Smooth muscle cell (in vitro differentiated cells): ENCODE results near the gene MEN1. TPM values are rescaled to one million over a fixed set of nuclear protein-coding genes. Genes with fewer than 3 reads are reported as not detected.

Source experiments
- DNase-seq: peaks from one replicate; lab custom pipeline; 2025; ENCODE audit not compliant: unreplicated experiment; lab: John Stamatoyannopoulos, UW
- H2AFZ ChIP-seq: fragments of 200-600 bp; sonication (generic); 2 replicates; pipeline ENCODE4 v1.6.0; 2016; ENCODE audit warnings: antibody characterized with exemption, low read depth, mild to moderate bottlenecking
- H3F3A ChIP-seq: fragments of 200-600 bp; sonication (generic); 2 replicates; pipeline ENCODE4 v1.6.0; 2017; ENCODE audit warnings: antibody characterized with exemption, low read depth
- H3K27ac ChIP-seq: fragments of 200-600 bp; sonication (generic); 2 replicates; pipeline ENCODE4 v1.5.1; 2016; ENCODE audit warnings: low read depth, mild to moderate bottlenecking
- H3K27me3 ChIP-seq: fragments of 200-600 bp; sonication (generic); 2 replicates; pipeline ENCODE4 v1.6.1; 2016; ENCODE audit warnings: low read depth, mild to moderate bottlenecking
- H3K36me3 ChIP-seq: fragments of 200-600 bp; sonication (generic); 2 replicates; pipeline ENCODE4 v1.5.1; 2016; ENCODE audit warnings: low read depth
- H3K4me1 ChIP-seq: fragments of 200-600 bp; sonication (generic); 2 replicates; pipeline ENCODE4 v1.5.1; 2016; ENCODE audit warnings: low read depth
- H3K4me2 ChIP-seq: fragments of 200-600 bp; sonication (generic); 2 replicates; pipeline ENCODE4 v1.6.0; 2016; ENCODE audit warnings: mild to moderate bottlenecking
- H3K4me3 ChIP-seq: fragments of 200-600 bp; sonication (generic); 2 replicates; pipeline ENCODE4 v1.5.1; 2016; ENCODE audit warnings: mild to moderate bottlenecking
- H3K79me2 ChIP-seq: fragments of 200-600 bp; sonication (generic); 2 replicates; pipeline ENCODE4 v1.6.0; 2016; ENCODE audit warnings: low read depth, mild to moderate bottlenecking
- H3K9ac ChIP-seq: fragments of 200-600 bp; sonication (generic); 2 replicates; pipeline ENCODE4 v1.6.0; 2016; ENCODE audit warnings: low read depth
- H3K9me3 ChIP-seq: fragments of 200-600 bp; sonication (generic); replicated peaks from 2 replicates; pipeline ENCODE4 v1.5.1; 2016; ENCODE audit warnings: low read depth
- H4K20me1 ChIP-seq: fragments of 200-600 bp; sonication (generic); 2 replicates; pipeline ENCODE4 v1.6.0; 2016; ENCODE audit warnings: low read depth
- WGBS: methylation state at CpG from one replicate; pipeline ENCODE4 v1.1.7; 2016; ENCODE audit warnings: low lambda C conversion rate; 5-methylcytosine and 5-hydroxymethylcytosine counted together
- polyA plus RNA-seq: library from polyadenylated mRNA; unstranded; fragments of >200 nt; fragmentation: Nextera tagmentation; extraction: Ambion mirVana; gene quantifications from 2 replicates; pipeline ENCODE4 v1.2.1, GENCODE V29; 2016
- total RNA-seq: library from RNA; depleted of rRNA; stranded (reverse); fragments of >200 nt; gene quantifications from 2 replicates; pipeline ENCODE4 v1.2.3, GENCODE V29; 2014
- TF ChIP-seq, protein P1 (sequence below): fragments of 200-600 bp; sonication (generic); IDR thresholded peaks from 2 replicates; pipeline ENCODE4 v1.5.1; 2017; ENCODE audit warnings: borderline replicate concordance, mild to moderate bottlenecking, antibody characterized with exemption; ENCODE audit not compliant: insufficient read depth, poor library complexity, severe bottlenecking

Gene MEN1
- total and polyA plus RNA-seq, 2 experiments from 2014 or later: 11.6 to 37.3 TPM

DNA sequence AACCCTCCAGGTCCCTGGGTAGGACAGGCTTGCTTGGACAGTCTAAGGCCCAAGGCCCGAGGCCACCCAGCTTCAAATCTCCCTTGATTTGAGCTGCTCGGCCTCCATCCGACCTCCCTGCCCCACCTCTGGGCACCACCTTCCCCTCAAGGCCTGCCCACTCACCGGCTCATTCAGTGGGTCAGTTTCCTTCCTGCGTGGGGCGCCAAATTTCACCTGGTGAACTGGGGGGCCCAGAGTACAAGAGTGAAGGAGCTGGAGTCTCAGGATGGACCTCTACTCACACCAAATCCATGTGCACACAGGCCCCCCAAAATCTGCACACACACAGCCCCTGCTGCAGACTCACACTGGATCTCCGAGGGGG is 11.1 kb downstream of the MEN1 start:
- TF ChIP-seq, protein P1, sequence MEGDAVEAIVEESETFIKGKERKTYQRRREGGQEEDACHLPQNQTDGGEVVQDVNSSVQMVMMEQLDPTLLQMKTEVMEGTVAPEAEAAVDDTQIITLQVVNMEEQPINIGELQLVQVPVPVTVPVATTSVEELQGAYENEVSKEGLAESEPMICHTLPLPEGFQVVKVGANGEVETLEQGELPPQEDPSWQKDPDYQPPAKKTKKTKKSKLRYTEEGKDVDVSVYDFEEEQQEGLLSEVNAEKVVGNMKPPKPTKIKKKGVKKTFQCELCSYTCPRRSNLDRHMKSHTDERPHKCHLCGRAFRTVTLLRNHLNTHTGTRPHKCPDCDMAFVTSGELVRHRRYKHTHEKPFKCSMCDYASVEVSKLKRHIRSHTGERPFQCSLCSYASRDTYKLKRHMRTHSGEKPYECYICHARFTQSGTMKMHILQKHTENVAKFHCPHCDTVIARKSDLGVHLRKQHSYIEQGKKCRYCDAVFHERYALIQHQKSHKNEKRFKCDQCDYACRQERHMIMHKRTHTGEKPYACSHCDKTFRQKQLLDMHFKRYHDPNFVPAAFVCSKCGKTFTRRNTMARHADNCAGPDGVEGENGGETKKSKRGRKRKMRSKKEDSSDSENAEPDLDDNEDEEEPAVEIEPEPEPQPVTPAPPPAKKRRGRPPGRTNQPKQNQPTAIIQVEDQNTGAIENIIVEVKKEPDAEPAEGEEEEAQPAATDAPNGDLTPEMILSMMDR: no peak
- H3K4me3 ChIP-seq: no peak overlapping the region
- peaks cover 5% of the 10 kb centered on the region for H3F3A ChIP-seq
- no peak overlapping the region for H3K9ac ChIP-seq
- no peaks in the 10 kb centered on the region for H3K79me2 ChIP-seq
- no peak overlapping the region for H2AFZ ChIP-seq
- no peaks in the 10 kb centered on the region for H3K27me3 ChIP-seq
- H3K4me2 ChIP-seq: no peak overlapping the region
- no peaks in the 10 kb centered on the region for H3K36me3 ChIP-seq
- no peak for DNase-seq
- peaks cover 12% of the 10 kb centered on the region for H3K4me1 ChIP-seq
- no peak overlapping the region for H3K27ac ChIP-seq
- WGBS: 95% methylated on average over 7 of the region's 7 CpGs
- no peaks in the 10 kb centered on the region for H4K20me1 ChIP-seq
- H3K9me3 ChIP-seq: no peaks in the 10 kb centered on the region

DNA sequence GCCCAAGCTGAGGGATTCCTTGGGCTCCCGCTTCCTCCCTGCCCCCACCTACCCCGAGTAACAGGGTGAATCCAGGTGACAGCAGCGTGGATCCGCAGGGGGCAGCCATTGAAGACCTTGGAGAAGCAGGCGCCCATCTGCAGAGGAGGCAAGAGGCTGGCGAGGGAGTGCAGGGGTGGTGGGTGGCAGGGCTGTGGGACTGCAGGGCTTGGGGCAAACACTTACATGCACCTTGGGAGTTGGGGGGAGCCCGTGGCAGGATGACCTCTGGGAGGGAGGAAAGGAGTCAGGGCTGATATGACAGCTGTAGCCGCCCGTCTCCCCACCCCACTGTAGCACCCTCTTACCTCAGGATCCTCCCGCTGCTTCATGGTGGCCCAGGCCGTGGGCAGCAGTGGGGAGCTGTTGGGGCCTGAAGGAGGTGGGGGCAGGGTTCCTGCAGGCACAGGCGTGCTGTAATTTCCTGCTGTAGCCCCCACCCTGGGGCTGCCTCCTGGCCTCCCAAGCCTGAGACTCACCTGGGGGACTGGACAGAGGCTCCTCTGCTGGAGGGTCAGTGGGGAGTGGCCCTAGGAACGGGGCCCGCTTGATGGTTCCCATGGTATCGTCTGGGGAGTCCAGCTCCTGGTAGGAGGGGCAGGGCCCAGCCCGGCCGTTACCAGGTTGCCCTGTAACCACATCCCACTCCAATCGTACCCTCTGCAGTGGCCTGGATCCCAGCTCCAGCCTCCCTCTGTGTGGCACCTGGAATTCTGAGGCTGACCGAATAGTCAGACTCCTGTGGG is 13.4 kb downstream of the MEN1 start:
- DNase-seq: no peak
- Histone ChIP-seq H3K9me3 (no peaks in the 10 kb centered on the region), H3K36me3 (no peaks in the 10 kb centered on the region), H3K27me3 (no peaks in the 10 kb centered on the region), H3K4me2 (no peak overlapping the region), H3K79me2 (no peaks in the 10 kb centered on the region), H3K4me3 (no peak overlapping the region), H3K4me1 (no peaks in the 10 kb centered on the region), H4K20me1 (no peaks in the 10 kb centered on the region), H2AFZ (no peak overlapping the region), H3K27ac (no peak overlapping the region), H3K9ac (no peak overlapping the region), H3F3A (no peaks in the 10 kb centered on the region)
- TF ChIP-seq, protein P1: no peak
- 95% methylated on average over 19 of the region's 19 CpGs for WGBS

DNA sequence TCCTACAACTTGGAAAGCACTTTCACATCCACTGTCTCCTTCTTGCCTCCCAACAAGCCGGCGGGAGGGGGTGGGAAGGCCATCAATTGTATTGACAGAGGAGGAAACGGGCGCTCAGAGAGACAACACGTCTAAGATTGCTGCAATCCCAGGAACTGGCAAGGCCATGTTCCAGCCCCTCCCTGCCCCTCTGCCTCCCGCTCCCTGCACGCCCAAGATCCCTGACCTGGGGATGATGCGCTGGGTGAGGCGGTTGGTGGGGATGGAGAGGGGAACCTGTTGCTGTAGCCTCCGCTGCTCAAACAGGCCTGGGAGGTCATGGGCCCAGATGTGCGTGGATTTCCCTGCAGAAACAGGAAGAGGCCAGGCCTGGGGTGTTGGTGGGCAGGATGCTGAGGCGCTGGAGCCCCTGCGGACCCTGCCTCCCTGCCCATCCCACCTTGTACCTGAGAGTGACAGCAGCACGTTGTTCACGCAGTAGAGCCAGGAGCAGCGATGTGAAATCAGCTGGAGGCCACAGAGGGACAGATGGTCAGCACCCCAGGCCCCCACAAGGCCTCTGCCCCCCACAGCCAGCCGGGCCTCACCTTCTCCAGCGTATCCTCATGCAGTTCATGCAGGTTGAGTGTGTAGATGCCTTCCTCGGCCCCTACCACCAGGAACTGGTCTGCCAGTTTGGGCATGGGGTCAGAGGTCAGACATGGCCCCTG is 14.1 kb downstream of the MEN1 start:
- DNase-seq: no peak
- 96% methylated on average over 19 of the region's 19 CpGs for WGBS

More for the DNA sequence above, 14.1 kb downstream of the MEN1 start:
- H3K4me1 ChIP-seq: no peaks in the 10 kb centered on the region
- no peak overlapping the region for H3K27ac ChIP-seq
- no peaks in the 10 kb centered on the region for H3K79me2 ChIP-seq
- TF ChIP-seq, protein P1: no peak
- no peak overlapping the region for H3K9ac ChIP-seq
- H4K20me1 ChIP-seq: no peaks in the 10 kb centered on the region
- H2AFZ ChIP-seq: no peak overlapping the region
- no peaks in the 10 kb centered on the region for H3K27me3 ChIP-seq
- H3K9me3 ChIP-seq: no peaks in the 10 kb centered on the region
- H3K36me3 ChIP-seq: no peaks in the 10 kb centered on the region
- H3K4me2 ChIP-seq: no peak overlapping the region
- no peaks in the 10 kb centered on the region for H3F3A ChIP-seq
- no peak overlapping the region for H3K4me3 ChIP-seq
